Measurements from ENCODE around the gene PSD2. TPM values are rescaled to one million over a fixed set of nuclear protein-coding genes. Genes with fewer than 3 reads are reported as not detected.

PSD2 gene
- total RNA-seq, 4 donors from 2014 or later: 0.10 TPM; not detected in 3

DNA sequence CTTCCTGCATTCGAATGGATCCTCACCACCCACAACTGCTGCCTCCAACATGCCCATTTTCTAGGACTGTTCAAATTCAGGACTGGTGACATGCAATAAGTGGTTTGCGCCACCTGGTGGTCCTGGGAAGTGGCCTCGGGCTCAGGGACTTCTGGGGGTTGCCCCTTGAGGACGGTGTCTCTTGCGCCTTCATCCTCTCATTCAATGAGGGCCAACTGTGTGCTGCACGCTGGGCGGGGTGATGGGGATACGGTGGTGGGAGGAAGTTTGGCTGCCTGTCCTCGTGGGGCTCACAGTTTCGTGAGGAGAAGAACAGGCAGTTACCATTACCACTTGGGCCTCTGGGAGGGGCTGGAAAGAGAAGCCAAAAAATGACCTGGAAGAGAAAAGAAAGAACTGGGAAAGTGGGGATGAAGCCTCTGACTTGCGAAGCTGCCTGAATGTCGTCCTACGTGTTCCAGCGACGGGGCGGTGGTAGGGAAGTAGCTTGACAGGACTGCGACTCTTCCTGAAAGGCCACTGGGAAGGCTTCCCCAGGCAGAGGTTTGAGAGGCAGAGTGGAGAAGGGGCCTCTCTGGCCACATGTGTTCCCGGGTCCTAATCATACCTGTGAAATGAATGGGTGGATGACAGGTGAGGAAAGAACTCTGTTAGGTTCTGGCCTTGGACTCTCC, 49.0 kb downstream of the PSD2 start:
- no peaks in the 10 kb centered on the region for H3K36me3 ChIP-seq
- in situ Hi-C loops (cut with MboI; ENCODE audit: low sequenced_read_pairs in 4 of 4) (no loop called here), intact Hi-C loops (cut with DNase I; ENCODE audit: low total_unique reads) (loop anchor here (1.0 to 10.0 kb wide), 2 partner anchors 57 to 310 kb away; no protein-coding TSS in a partner anchor)
- no peak overlapping the region for H3K27ac ChIP-seq
- TF ChIP-seq, protein P1, sequence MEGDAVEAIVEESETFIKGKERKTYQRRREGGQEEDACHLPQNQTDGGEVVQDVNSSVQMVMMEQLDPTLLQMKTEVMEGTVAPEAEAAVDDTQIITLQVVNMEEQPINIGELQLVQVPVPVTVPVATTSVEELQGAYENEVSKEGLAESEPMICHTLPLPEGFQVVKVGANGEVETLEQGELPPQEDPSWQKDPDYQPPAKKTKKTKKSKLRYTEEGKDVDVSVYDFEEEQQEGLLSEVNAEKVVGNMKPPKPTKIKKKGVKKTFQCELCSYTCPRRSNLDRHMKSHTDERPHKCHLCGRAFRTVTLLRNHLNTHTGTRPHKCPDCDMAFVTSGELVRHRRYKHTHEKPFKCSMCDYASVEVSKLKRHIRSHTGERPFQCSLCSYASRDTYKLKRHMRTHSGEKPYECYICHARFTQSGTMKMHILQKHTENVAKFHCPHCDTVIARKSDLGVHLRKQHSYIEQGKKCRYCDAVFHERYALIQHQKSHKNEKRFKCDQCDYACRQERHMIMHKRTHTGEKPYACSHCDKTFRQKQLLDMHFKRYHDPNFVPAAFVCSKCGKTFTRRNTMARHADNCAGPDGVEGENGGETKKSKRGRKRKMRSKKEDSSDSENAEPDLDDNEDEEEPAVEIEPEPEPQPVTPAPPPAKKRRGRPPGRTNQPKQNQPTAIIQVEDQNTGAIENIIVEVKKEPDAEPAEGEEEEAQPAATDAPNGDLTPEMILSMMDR (IDR thresholded peaks at IDR 0.05 in 4 of 5, conservative IDR thresholded peaks at IDR 0.05 in 1 of 5): peak; percentile 46 to 77 (median 65)
- TF ChIP-seq POLR2A (IDR thresholded peaks at IDR 0.05): no peak
- no peaks in the 10 kb centered on the region for H3K9me3 ChIP-seq
- H3K4me1 ChIP-seq: peaks cover 0 to 11% of the 10 kb centered on the region in 2 donors
- ATAC-seq: peak in 1 of 2 donors; percentile 13
- peak; percentile 20 to 68 for DNase-seq
- H3K27me3 ChIP-seq: no peaks in the 10 kb centered on the region
- no peak overlapping the region for H3K4me3 ChIP-seq

DNA sequence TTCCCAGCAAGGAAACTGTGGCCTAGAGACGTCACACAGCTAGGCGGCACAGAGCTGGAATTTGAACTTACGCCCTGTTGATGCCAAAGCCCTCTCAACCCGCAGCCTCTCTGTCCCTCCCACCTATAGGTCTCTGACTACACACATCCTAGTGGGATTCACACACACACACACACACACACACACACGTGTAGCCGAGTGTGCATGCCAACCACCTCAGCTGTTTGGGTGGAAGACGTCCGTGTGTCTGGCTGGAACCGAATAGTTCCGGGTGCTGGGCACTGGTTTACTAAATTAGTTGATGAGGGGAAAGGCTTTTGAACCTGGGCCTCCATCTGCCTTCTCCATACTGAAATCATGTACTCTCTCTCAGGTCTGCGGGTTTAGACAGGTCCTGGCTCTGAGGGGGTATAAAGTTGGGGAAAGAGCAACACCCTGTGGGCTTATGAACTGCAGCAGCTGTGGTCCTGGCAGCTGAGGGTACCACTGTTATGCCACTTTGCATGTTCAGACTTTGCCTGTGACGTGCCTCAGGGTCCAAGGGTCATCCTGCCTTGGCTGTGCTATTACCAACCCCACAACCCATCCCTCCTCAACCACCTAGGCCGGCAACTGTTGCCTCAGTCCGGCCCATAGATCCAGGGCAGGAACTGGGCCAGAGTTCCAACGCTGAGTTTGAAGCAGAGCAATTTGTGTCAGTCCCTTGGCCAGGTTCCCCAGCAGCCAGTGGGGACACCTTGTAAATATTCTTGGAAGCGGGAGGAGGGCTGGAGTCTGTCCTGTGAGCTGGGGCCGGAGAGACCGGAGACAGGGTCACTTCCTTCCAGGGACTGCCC, 50.5 kb downstream of the PSD2 start:
- no peaks in the 10 kb centered on the region for H3K27me3 ChIP-seq
- DNase-seq (peak in 1 of 2 donors; percentile 60), ATAC-seq (peak in 1 of 2 donors; percentile 22)
- no peak overlapping the region for H3K27ac ChIP-seq
- no peaks in the 10 kb centered on the region for H3K9me3 ChIP-seq
- TF ChIP-seq, protein P1 (IDR thresholded peaks at IDR 0.05 in 4 of 5, conservative IDR thresholded peaks at IDR 0.05 in 1 of 5): no peak
- no peak for TF ChIP-seq POLR2A (IDR thresholded peaks at IDR 0.05)
- intact Hi-C loops (cut with DNase I; ENCODE audit: low total_unique reads): loop anchor here (10.0 kb wide), 1 partner anchor 309 kb away; no protein-coding TSS in a partner anchor
- in situ Hi-C loops (cut with MboI; ENCODE audit: low sequenced_read_pairs in 4 of 4): no loop called here
- no peak overlapping the region for H3K4me3 ChIP-seq
- peaks cover 0 to 11% of the 10 kb centered on the region in 2 donors for H3K4me1 ChIP-seq
- H3K36me3 ChIP-seq: peaks cover 0 to 4% of the 10 kb centered on the region in 2 donors

DNA sequence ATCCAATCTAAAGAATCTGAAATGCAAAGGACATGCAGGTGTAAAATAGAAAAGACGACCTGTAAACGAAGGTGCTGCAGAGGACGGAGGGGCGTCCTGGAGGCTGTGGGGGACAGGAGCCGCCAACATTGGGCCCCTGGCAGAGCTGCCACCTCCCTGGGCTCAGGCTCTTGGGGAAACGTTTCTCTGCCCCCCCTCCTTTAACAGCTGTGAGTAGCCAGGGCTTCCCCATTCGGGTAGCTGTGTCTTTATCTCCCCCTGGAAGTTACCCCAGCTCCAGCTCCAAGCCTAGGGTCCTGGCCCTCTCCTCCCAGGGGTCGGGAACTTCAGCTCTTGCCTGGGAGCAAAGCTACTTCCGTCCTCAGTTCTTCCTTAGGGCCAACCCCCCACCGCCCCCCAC, 51.5 kb downstream of the PSD2 start:
- no peaks in the 10 kb centered on the region for H3K9me3 ChIP-seq
- no peak overlapping the region for H3K27ac ChIP-seq
- ATAC-seq (no peak), DNase-seq (no peak)
- H3K4me3 ChIP-seq: no peak overlapping the region
- H3K27me3 ChIP-seq: no peaks in the 10 kb centered on the region
- H3K36me3 ChIP-seq: peaks cover 0 to 14% of the 10 kb centered on the region in 2 donors
- in situ Hi-C loops (cut with MboI; ENCODE audit: low sequenced_read_pairs in 4 of 4): no loop called here
- TF ChIP-seq, protein P1 (IDR thresholded peaks at IDR 0.05 in 4 of 5, conservative IDR thresholded peaks at IDR 0.05 in 1 of 5): no peak
- TF ChIP-seq POLR2A (IDR thresholded peaks at IDR 0.05): no peak
- intact Hi-C loops (cut with DNase I; ENCODE audit: low total_unique reads): loop anchor here (10.0 kb wide), 1 partner anchor 308 kb away; no protein-coding TSS in a partner anchor
- H3K4me1 ChIP-seq: peaks cover 0 to 11% of the 10 kb centered on the region in 2 donors

DNA sequence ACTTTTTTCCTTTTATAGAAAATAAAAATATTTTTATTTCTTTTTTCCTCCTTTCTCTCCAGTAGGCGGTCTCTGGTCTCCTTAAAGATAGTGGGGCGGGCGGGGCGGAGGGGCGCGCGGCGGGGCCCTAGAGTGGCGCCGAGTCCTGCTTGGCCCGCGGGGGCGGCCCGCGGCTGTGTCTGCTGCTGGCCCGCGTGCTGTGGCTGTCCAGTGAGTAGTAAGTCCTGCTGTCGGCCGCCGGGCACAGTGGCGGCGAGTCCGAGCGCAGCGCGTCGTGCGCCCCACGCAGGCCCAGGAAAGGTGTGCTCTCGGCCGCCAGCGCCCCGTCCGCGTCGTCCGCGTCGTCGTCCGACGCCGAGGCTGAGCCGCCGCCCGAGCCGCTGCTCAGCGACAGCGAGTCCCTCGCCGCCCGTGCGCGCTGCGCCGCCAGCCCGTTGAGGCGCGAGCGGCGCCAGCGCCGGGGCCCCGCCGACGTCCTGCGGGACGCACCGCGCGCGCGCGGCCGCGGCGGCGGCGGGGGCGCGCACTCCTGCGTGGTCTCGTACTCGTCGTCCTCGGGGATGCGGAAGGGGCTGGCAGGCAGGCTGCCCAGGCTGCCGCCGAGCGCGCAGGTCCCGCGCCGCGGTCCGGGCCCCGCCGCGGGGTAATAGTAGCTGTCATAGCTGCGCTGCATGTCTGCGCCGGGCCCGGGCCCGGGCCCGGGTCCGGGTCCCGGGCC, 52.3 kb downstream of the PSD2 start:
- no peak for DNase-seq
- H3K27ac ChIP-seq: peak overlapping the region in 2 of 4 donors; percentile 31 to 47
- in situ Hi-C loops (cut with MboI; ENCODE audit: low sequenced_read_pairs in 4 of 4): no loop called here

More for the DNA sequence above, 52.3 kb downstream of the PSD2 start:
- ATAC-seq: peak; percentile 42 to 48
- Histone ChIP-seq H3K27me3 (no peaks in the 10 kb centered on the region), H3K4me3 (peak overlapping the region; percentile 28 to 55 (median 47)), H3K36me3 (peaks cover 0 to 22% of the 10 kb centered on the region in 2 donors), H3K9me3 (no peaks in the 10 kb centered on the region), H3K4me1 (peaks cover 0 to 11% of the 10 kb centered on the region in 2 donors)
- TF ChIP-seq POLR2A (IDR thresholded peaks at IDR 0.05): no peak
- TF ChIP-seq, protein P1 (IDR thresholded peaks at IDR 0.05 in 4 of 5, conservative IDR thresholded peaks at IDR 0.05 in 1 of 5): no peak
- intact Hi-C loops (cut with DNase I; ENCODE audit: low total_unique reads): loop anchor here (10.0 kb wide), 1 partner anchor 307 kb away; no protein-coding TSS in a partner anchor

All from gastrocnemius medialis (tissue), 4 donors.